WTC11 (cell line): ENCODE results near the gene CTNNA2. TPM values are rescaled to one million over a fixed set of nuclear protein-coding genes. Genes with fewer than 3 reads are reported as not detected.

Source experiments
- ATAC-seq: fragments of 200-7000 bp; cut with Tn5 transposase; 2 replicates; pipeline ENCODE4 v1.10.0; 2021; ENCODE audit warnings: mild to moderate bottlenecking, moderate library complexity
- CTCF ChIA-PET: fragments of 300-600 bp; sonication (Branson Sonifier 250); formaldehyde crosslinking; loops from one replicate; lab custom pipeline; 2021; ENCODE audit warnings: antibody characterized with exemption; lab: Charles Lee
- POLR2A ChIA-PET: fragments of 350-600 bp; sonication (Branson Sonifier 250); formaldehyde crosslinking; loops from one replicate; lab custom pipeline; 2021; ENCODE audit warnings: antibody characterized with exemption; lab: Charles Lee
- DNase-seq: peaks from one replicate; pipeline ENCODE4 v3.0.0; 2021; ENCODE audit warnings: low spot score
- H3K27ac Mint-ChIP-seq: 2 replicates; pipeline ENCODE4 v1.8.0; 2021; ENCODE audit warnings: mixed read lengths
- H3K27me3 Mint-ChIP-seq: 2 replicates; pipeline ENCODE4 v1.8.0; 2021; ENCODE audit warnings: low read depth, mild to moderate bottlenecking, moderate library complexity, mixed read lengths
- H3K36me3 Mint-ChIP-seq: 2 replicates; pipeline ENCODE4 v1.8.0; 2021; ENCODE audit warnings: mixed read lengths
- H3K4me1 Mint-ChIP-seq: 2 replicates; pipeline ENCODE4 v1.8.0; 2022; ENCODE audit warnings: mixed read lengths
- H3K4me3 Mint-ChIP-seq: 2 replicates; pipeline ENCODE4 v1.8.0; 2021; ENCODE audit warnings: mild to moderate bottlenecking, moderate library complexity, mixed read lengths
- H3K9me3 Mint-ChIP-seq: 2 replicates; pipeline ENCODE4 v1.8.0; 2021; ENCODE audit warnings: mixed read lengths
- ELF4 ChIP-seq: sonication (generic); formaldehyde crosslinking; IDR thresholded peaks from 2 replicates; pipeline ENCODE4 v1.8.1; 2022; ENCODE audit warnings: low read depth, mild to moderate bottlenecking, moderate library complexity, missing genetic modification reagents
- EMX1 ChIP-seq: fragments of 250-450 bp; sonication (Bioruptor Pico); IDR thresholded peaks from 2 replicates; pipeline ENCODE4 v1.8.0; 2021; ENCODE audit warnings: mild to moderate bottlenecking
- FOXJ3 ChIP-seq: sonication (generic); formaldehyde crosslinking; IDR thresholded peaks from 2 replicates; pipeline ENCODE4 v1.9.0; 2021; ENCODE audit warnings: missing genetic modification reagents, mild to moderate bottlenecking, borderline replicate concordance
- GABPB1 ChIP-seq: sonication (generic); formaldehyde crosslinking; IDR thresholded peaks from 2 replicates; pipeline ENCODE4 v1.8.1; 2023; ENCODE audit warnings: mild to moderate bottlenecking, missing genetic modification reagents
- MXD4 ChIP-seq: fragments of 250-450 bp; sonication (Bioruptor Pico); IDR thresholded peaks from 2 replicates; pipeline ENCODE4 v1.8.0; 2021; ENCODE audit warnings: mild to moderate bottlenecking, moderate library complexity, borderline replicate concordance
- NR3C1 ChIP-seq: sonication (generic); formaldehyde crosslinking; conservative IDR thresholded peaks from 2 replicates; pipeline ENCODE4 v1.8.1; 2023; ENCODE audit warnings: low read depth, mild to moderate bottlenecking, missing genetic modification reagents
- RORB ChIP-seq: fragments of 250-450 bp; sonication (Bioruptor Pico); IDR thresholded peaks from 2 replicates; pipeline ENCODE4 v1.9.0; 2021; ENCODE audit warnings: mild to moderate bottlenecking
- SMAD4 ChIP-seq: sonication (generic); formaldehyde crosslinking; IDR thresholded peaks from 2 replicates; pipeline ENCODE4 v1.8.0; 2022; ENCODE audit warnings: mild to moderate bottlenecking, missing genetic modification reagents
- TP53 ChIP-seq: sonication (generic); formaldehyde crosslinking; IDR thresholded peaks from 2 replicates; pipeline ENCODE4 v1.8.1; 2023; ENCODE audit warnings: mild to moderate bottlenecking, missing genetic modification reagents
- total RNA-seq: library from RNA; stranded (reverse); gene quantifications from 3 replicates; pipeline ENCODE4 v1.2.3, GENCODE V29; 2021
- TF ChIP-seq, protein P1 (sequence below): sonication (generic); formaldehyde crosslinking; IDR thresholded peaks from 2 replicates; pipeline ENCODE4 v1.8.1; 2023; ENCODE audit warnings: mild to moderate bottlenecking, moderate library complexity, missing genetic modification reagents
- TF ChIP-seq, protein P2 (sequence below): fragments of 250-450 bp; sonication (Bioruptor Pico); IDR thresholded peaks from 2 replicates; pipeline ENCODE4 v1.9.0; 2021; ENCODE audit warnings: mild to moderate bottlenecking
- TF ChIP-seq, protein P3 (sequence below): sonication (generic); formaldehyde crosslinking; IDR thresholded peaks from 2 replicates; pipeline ENCODE4 v1.8.1; 2022; ENCODE audit warnings: low read depth, mild to moderate bottlenecking, moderate library complexity, missing genetic modification reagents, borderline replicate concordance
- TF ChIP-seq, protein P4 (sequence below): sonication (generic); formaldehyde crosslinking; IDR thresholded peaks from 2 replicates; pipeline ENCODE4 v1.8.0; 2022; ENCODE audit warnings: mild to moderate bottlenecking, missing genetic modification reagents
- TF ChIP-seq, protein P5 (sequence below): fragments of 250-450 bp; sonication (Bioruptor Pico); IDR thresholded peaks from 2 replicates; pipeline ENCODE4 v1.9.0; 2021; ENCODE audit warnings: mild to moderate bottlenecking
- TF ChIP-seq, protein P6 (sequence below): sonication (generic); formaldehyde crosslinking; IDR thresholded peaks from 2 replicates; pipeline ENCODE4 v1.8.0; 2022; ENCODE audit warnings: mild to moderate bottlenecking, missing genetic modification reagents
- TF ChIP-seq, protein P7 (sequence below): fragments of 250-450 bp; sonication (Bioruptor Pico); IDR thresholded peaks from 2 replicates; pipeline ENCODE4 v2.1.2; 2022; ENCODE audit warnings: mild to moderate bottlenecking, moderate library complexity
- TF ChIP-seq, protein P8 (sequence below): sonication (generic); formaldehyde crosslinking; conservative IDR thresholded peaks from 2 replicates; pipeline ENCODE4 v1.8.1; 2023; ENCODE audit warnings: mild to moderate bottlenecking, low read depth, missing genetic modification reagents, moderate library complexity
- TF ChIP-seq, protein P9 (sequence below): sonication (generic); formaldehyde crosslinking; IDR thresholded peaks from 2 replicates; pipeline ENCODE4 v1.8.0; 2022; ENCODE audit warnings: mild to moderate bottlenecking, missing genetic modification reagents
- TF ChIP-seq, protein P10 (sequence below): fragments of 250-450 bp; sonication (Bioruptor Pico); IDR thresholded peaks from 2 replicates; pipeline ENCODE4 v1.9.0; 2021; ENCODE audit warnings: mild to moderate bottlenecking, borderline replicate concordance

CTNNA2 gene
- total RNA-seq, 1 experiment from 2014 or later: 3.8 TPM

DNA sequence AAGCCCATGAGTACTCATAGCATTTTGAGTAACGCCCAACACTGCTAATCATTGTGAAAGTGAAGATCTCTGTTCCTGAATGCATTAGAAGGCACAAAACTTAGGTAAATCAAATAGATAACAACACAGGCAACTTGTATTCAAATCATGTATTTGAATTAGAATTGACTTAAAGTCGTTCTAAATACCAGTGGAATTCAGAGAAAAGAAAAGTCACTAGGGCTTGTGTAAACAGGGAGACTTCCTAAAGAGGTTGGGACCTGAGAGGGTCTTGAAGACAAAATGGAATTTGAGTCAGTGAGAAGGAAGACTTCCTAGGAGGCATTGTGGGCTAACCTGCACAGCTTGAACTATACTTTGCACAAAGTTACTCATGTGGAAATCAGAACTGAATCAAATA is 127.2 kb downstream of the CTNNA2 start:
- ChIA-PET CTCF (interaction anchor here (1.2 kb wide), 1 partner anchor 30 kb away, joined by 3 read pairs; no protein-coding TSS in a partner anchor), POLR2A (interaction anchor here (0.6 kb wide), 1 partner anchor 40 kb away, joined by 3 read pairs; no protein-coding TSS in a partner anchor)
- TF ChIP-seq, protein P1, sequence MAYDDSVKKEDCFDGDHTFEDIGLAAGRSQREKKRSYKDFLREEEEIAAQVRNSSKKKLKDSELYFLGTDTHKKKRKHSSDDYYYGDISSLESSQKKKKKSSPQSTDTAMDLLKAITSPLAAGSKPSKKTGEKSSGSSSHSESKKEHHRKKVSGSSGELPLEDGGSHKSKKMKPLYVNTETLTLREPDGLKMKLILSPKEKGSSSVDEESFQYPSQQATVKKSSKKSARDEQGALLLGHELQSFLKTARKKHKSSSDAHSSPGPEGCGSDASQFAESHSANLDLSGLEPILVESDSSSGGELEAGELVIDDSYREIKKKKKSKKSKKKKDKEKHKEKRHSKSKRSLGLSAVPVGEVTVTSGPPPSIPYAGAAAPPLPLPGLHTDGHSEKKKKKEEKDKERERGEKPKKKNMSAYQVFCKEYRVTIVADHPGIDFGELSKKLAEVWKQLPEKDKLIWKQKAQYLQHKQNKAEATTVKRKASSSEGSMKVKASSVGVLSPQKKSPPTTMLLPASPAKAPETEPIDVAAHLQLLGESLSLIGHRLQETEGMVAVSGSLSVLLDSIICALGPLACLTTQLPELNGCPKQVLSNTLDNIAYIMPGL (CRISPR knock-in tag): no peak
- TF ChIP-seq MXD4 (CRISPR knock-in tag) (no peak), RORB (CRISPR knock-in tag) (no peak), FOXJ3 (CRISPR knock-in tag) (no peak), NR3C1 (CRISPR knock-in tag) (no peak), GABPB1 (CRISPR knock-in tag) (no peak), SMAD4 (CRISPR knock-in tag) (no peak), ELF4 (CRISPR knock-in tag) (no peak), EMX1 (CRISPR knock-in tag) (no peak), TP53 (no peak)
- TF ChIP-seq, protein P2, sequence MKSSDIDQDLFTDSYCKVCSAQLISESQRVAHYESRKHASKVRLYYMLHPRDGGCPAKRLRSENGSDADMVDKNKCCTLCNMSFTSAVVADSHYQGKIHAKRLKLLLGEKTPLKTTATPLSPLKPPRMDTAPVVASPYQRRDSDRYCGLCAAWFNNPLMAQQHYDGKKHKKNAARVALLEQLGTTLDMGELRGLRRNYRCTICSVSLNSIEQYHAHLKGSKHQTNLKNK (CRISPR knock-in tag): no peak
- TF ChIP-seq, protein P3, sequence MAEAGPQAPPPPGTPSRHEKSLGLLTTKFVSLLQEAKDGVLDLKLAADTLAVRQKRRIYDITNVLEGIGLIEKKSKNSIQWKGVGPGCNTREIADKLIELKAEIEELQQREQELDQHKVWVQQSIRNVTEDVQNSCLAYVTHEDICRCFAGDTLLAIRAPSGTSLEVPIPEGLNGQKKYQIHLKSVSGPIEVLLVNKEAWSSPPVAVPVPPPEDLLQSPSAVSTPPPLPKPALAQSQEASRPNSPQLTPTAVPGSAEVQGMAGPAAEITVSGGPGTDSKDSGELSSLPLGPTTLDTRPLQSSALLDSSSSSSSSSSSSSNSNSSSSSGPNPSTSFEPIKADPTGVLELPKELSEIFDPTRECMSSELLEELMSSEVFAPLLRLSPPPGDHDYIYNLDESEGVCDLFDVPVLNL: no peak
- TF ChIP-seq, protein P4, sequence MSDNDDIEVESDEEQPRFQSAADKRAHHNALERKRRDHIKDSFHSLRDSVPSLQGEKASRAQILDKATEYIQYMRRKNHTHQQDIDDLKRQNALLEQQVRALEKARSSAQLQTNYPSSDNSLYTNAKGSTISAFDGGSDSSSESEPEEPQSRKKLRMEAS: no peak
- TF ChIP-seq, protein P5, sequence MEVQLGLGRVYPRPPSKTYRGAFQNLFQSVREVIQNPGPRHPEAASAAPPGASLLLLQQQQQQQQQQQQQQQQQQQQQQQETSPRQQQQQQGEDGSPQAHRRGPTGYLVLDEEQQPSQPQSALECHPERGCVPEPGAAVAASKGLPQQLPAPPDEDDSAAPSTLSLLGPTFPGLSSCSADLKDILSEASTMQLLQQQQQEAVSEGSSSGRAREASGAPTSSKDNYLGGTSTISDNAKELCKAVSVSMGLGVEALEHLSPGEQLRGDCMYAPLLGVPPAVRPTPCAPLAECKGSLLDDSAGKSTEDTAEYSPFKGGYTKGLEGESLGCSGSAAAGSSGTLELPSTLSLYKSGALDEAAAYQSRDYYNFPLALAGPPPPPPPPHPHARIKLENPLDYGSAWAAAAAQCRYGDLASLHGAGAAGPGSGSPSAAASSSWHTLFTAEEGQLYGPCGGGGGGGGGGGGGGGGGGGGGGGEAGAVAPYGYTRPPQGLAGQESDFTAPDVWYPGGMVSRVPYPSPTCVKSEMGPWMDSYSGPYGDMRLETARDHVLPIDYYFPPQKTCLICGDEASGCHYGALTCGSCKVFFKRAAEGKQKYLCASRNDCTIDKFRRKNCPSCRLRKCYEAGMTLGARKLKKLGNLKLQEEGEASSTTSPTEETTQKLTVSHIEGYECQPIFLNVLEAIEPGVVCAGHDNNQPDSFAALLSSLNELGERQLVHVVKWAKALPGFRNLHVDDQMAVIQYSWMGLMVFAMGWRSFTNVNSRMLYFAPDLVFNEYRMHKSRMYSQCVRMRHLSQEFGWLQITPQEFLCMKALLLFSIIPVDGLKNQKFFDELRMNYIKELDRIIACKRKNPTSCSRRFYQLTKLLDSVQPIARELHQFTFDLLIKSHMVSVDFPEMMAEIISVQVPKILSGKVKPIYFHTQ (CRISPR knock-in tag): no peak
- TF ChIP-seq, protein P6, sequence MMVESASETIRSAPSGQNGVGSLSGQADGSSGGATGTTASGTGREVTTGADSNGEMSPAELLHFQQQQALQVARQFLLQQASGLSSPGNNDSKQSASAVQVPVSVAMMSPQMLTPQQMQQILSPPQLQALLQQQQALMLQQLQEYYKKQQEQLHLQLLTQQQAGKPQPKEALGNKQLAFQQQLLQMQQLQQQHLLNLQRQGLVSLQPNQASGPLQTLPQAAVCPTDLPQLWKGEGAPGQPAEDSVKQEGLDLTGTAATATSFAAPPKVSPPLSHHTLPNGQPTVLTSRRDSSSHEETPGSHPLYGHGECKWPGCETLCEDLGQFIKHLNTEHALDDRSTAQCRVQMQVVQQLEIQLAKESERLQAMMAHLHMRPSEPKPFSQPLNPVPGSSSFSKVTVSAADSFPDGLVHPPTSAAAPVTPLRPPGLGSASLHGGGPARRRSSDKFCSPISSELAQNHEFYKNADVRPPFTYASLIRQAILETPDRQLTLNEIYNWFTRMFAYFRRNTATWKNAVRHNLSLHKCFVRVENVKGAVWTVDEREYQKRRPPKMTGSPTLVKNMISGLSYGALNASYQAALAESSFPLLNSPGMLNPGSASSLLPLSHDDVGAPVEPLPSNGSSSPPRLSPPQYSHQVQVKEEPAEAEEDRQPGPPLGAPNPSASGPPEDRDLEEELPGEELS: no peak; the same call in 1 of the 2 replicates
- TF ChIP-seq, protein P7, sequence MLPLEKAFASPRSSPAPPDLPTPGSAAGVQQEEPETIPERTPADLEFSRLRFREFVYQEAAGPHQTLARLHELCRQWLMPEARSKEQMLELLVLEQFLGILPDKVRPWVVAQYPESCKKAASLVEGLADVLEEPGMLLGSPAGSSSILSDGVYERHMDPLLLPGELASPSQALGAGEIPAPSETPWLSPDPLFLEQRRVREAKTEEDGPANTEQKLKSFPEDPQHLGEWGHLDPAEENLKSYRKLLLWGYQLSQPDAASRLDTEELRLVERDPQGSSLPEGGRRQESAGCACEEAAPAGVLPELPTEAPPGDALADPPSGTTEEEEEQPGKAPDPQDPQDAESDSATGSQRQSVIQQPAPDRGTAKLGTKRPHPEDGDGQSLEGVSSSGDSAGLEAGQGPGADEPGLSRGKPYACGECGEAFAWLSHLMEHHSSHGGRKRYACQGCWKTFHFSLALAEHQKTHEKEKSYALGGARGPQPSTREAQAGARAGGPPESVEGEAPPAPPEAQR: no peak
- TF ChIP-seq, protein P8, sequence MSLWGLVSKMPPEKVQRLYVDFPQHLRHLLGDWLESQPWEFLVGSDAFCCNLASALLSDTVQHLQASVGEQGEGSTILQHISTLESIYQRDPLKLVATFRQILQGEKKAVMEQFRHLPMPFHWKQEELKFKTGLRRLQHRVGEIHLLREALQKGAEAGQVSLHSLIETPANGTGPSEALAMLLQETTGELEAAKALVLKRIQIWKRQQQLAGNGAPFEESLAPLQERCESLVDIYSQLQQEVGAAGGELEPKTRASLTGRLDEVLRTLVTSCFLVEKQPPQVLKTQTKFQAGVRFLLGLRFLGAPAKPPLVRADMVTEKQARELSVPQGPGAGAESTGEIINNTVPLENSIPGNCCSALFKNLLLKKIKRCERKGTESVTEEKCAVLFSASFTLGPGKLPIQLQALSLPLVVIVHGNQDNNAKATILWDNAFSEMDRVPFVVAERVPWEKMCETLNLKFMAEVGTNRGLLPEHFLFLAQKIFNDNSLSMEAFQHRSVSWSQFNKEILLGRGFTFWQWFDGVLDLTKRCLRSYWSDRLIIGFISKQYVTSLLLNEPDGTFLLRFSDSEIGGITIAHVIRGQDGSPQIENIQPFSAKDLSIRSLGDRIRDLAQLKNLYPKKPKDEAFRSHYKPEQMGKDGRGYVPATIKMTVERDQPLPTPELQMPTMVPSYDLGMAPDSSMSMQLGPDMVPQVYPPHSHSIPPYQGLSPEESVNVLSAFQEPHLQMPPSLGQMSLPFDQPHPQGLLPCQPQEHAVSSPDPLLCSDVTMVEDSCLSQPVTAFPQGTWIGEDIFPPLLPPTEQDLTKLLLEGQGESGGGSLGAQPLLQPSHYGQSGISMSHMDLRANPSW (CRISPR knock-in tag): no peak
- TF ChIP-seq, protein P9, sequence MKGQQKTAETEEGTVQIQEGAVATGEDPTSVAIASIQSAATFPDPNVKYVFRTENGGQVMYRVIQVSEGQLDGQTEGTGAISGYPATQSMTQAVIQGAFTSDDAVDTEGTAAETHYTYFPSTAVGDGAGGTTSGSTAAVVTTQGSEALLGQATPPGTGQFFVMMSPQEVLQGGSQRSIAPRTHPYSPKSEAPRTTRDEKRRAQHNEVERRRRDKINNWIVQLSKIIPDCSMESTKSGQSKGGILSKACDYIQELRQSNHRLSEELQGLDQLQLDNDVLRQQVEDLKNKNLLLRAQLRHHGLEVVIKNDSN (CRISPR knock-in tag): no peak
- TF ChIP-seq, protein P10, sequence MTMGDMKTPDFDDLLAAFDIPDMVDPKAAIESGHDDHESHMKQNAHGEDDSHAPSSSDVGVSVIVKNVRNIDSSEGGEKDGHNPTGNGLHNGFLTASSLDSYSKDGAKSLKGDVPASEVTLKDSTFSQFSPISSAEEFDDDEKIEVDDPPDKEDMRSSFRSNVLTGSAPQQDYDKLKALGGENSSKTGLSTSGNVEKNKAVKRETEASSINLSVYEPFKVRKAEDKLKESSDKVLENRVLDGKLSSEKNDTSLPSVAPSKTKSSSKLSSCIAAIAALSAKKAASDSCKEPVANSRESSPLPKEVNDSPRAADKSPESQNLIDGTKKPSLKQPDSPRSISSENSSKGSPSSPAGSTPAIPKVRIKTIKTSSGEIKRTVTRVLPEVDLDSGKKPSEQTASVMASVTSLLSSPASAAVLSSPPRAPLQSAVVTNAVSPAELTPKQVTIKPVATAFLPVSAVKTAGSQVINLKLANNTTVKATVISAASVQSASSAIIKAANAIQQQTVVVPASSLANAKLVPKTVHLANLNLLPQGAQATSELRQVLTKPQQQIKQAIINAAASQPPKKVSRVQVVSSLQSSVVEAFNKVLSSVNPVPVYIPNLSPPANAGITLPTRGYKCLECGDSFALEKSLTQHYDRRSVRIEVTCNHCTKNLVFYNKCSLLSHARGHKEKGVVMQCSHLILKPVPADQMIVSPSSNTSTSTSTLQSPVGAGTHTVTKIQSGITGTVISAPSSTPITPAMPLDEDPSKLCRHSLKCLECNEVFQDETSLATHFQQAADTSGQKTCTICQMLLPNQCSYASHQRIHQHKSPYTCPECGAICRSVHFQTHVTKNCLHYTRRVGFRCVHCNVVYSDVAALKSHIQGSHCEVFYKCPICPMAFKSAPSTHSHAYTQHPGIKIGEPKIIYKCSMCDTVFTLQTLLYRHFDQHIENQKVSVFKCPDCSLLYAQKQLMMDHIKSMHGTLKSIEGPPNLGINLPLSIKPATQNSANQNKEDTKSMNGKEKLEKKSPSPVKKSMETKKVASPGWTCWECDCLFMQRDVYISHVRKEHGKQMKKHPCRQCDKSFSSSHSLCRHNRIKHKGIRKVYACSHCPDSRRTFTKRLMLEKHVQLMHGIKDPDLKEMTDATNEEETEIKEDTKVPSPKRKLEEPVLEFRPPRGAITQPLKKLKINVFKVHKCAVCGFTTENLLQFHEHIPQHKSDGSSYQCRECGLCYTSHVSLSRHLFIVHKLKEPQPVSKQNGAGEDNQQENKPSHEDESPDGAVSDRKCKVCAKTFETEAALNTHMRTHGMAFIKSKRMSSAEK: no peak
- DNase-seq (no peak), ATAC-seq (peak; percentile 96)
- Mint-ChIP-seq H3K4me3 (peak overlapping the region; percentile 26), H3K9me3 (peaks cover 11% of the 10 kb centered on the region), H3K36me3 (no peaks in the 10 kb centered on the region), H3K27me3 (no peaks in the 10 kb centered on the region), H3K27ac (peak overlapping the region; percentile 93), H3K4me1 (peaks cover 29% of the 10 kb centered on the region)
